Progenitor cell of endocrine pancreas (in vitro differentiated cells): ENCODE results near the gene ZNF438. TPM values are rescaled to one million over a fixed set of nuclear protein-coding genes. Genes with fewer than 3 reads are reported as not detected.

ENCODE experiments used
- DNase-seq: peaks from one replicate; pipeline ENCODE4 v3.0.0; 2021; ENCODE audit warnings: low spot score; ENCODE audit not compliant: unreplicated experiment
- H3K27ac Mint-ChIP-seq: 2 replicates; pipeline ENCODE4 v1.8.0; 2021; ENCODE audit warnings: mild to moderate bottlenecking, moderate library complexity, mixed read lengths
- H3K27me3 Mint-ChIP-seq: 2 replicates; pipeline ENCODE4 v1.8.0; 2021; ENCODE audit warnings: mixed read lengths
- H3K36me3 Mint-ChIP-seq: 2 replicates; pipeline ENCODE4 v1.8.0; 2022; ENCODE audit warnings: mixed read lengths; ENCODE audit not compliant: insufficient read depth
- H3K4me1 Mint-ChIP-seq: 2 replicates; pipeline ENCODE4 v1.8.0; 2021; ENCODE audit warnings: low read depth, mixed read lengths
- H3K4me3 Mint-ChIP-seq: 2 replicates; pipeline ENCODE4 v1.8.0; 2021; ENCODE audit warnings: low read depth, mild to moderate bottlenecking, moderate library complexity, mixed read lengths
- H3K9me3 Mint-ChIP-seq: 2 replicates; pipeline ENCODE4 v1.8.0; 2021; ENCODE audit warnings: low read depth, mixed read lengths
- CTCF ChIP-seq: fragments of 200-600 bp; sonication (generic); IDR thresholded peaks from one replicate; pipeline ENCODE4 v1.5.0; 2021; ENCODE audit warnings: antibody characterized with exemption, mild to moderate bottlenecking; ENCODE audit not compliant: unreplicated experiment
- total RNA-seq: library from RNA; stranded (reverse); gene quantifications from 2 replicates; pipeline ENCODE4 v1.2.1, GENCODE V29; 2021

ZNF438 gene
- total RNA-seq, 1 donor from 2014 or later: 6.6 TPM

GRCh38 chr10:31013331-31013730, 18.3 kb downstream of the ZNF438 start:
- Mint-ChIP-seq H3K27ac (no peak overlapping the region), H3K27me3 (peaks cover 9% of the 10 kb centered on the region), H3K36me3 (peaks cover 3% of the 10 kb centered on the region), H3K4me3 (no peak overlapping the region), H3K4me1 (peaks cover 2% of the 10 kb centered on the region), H3K9me3 (peaks cover 8% of the 10 kb centered on the region)
- no peak for DNase-seq
- TF ChIP-seq CTCF: no peak

- TF ChIP-seq CTCF: no peak
- no peak for DNase-seq
- Mint-ChIP-seq H3K9me3 (peaks cover 8% of the 10 kb centered on the region), H3K27me3 (peaks cover 3% of the 10 kb centered on the region), H3K36me3 (peaks cover 3% of the 10 kb centered on the region), H3K4me1 (peaks cover 2% of the 10 kb centered on the region), H3K27ac (no peak overlapping the region), H3K4me3 (no peak overlapping the region)
These were observed 20.0 kb downstream of the ZNF438 start for GRCh38 chr10:31011665-31012022.

GRCh38 chr10:31011017-31011664, 20.5 kb downstream of the ZNF438 start:
- no peak overlapping the region for H3K27ac Mint-ChIP-seq
- TF ChIP-seq CTCF: no peak
- H3K9me3 Mint-ChIP-seq: peaks cover 8% of the 10 kb centered on the region
- H3K4me3 Mint-ChIP-seq: no peak overlapping the region
- H3K4me1 Mint-ChIP-seq: peaks cover 2% of the 10 kb centered on the region
- peaks cover 3% of the 10 kb centered on the region for H3K27me3 Mint-ChIP-seq
- no peak for DNase-seq
- H3K36me3 Mint-ChIP-seq: peaks cover 3% of the 10 kb centered on the region

- Mint-ChIP-seq H3K9me3 (peaks cover 8% of the 10 kb centered on the region), H3K4me3 (no peak overlapping the region), H3K27ac (no peak overlapping the region), H3K36me3 (peaks cover 3% of the 10 kb centered on the region), H3K27me3 (peaks cover 3% of the 10 kb centered on the region), H3K4me1 (peaks cover 2% of the 10 kb centered on the region)
- DNase-seq: no peak
- TF ChIP-seq CTCF: no peak
These were observed 21.6 kb downstream of the ZNF438 start for GRCh38 chr10:31010062-31010461.

- Mint-ChIP-seq H3K4me1 (peaks cover 2% of the 10 kb centered on the region), H3K9me3 (no peaks in the 10 kb centered on the region), H3K27me3 (no peaks in the 10 kb centered on the region), H3K36me3 (no peaks in the 10 kb centered on the region), H3K27ac (no peak overlapping the region), H3K4me3 (no peak overlapping the region)
- no peak for TF ChIP-seq CTCF
- no peak for DNase-seq
These were observed 25.8 kb downstream of the ZNF438 start for GRCh38 chr10:31005895-31006294.
